HG03571 (cell line): ENCODE data around the gene KCMF1.

ENCODE experiments used
- ATAC-seq: cut with Tn5 transposase; IDR thresholded peaks from one replicate; pipeline ENCODE4 v1.9.1; 2021; ENCODE audit not compliant: unreplicated experiment

The KCMF1 gene

GRCh38 chr2:84980263-84980983 is 9.5 kb downstream of the KCMF1 start:
- no peak for ATAC-seq

GRCh38 chr2:84986018-84986417 is 15.1 kb downstream of the KCMF1 start:
- no peak for ATAC-seq

GRCh38 chr2:84989422-84989821 is 18.5 kb downstream of the KCMF1 start:
- ATAC-seq: no peak

GRCh38 chr2:84989927-84990326 is 19.0 kb downstream of the KCMF1 start:
- ATAC-seq: no peak

- ATAC-seq: no peak
These were observed 20.6 kb downstream of the KCMF1 start for GRCh38 chr2:84991404-84992160.

- no peak for ATAC-seq
These were observed 24.9 kb downstream of the KCMF1 start for GRCh38 chr2:84995826-84996225.

GRCh38 chr2:84996909-84997308 is 25.9 kb downstream of the KCMF1 start:
- ATAC-seq: no peak

- ATAC-seq: peak; percentile 57
These were observed 28.6 kb downstream of the KCMF1 start for GRCh38 chr2:84999553-84999955.

GRCh38 chr2:85001595-85001994 is 30.6 kb downstream of the KCMF1 start:
- no peak for ATAC-seq

- no peak for ATAC-seq
These were observed 31.6 kb downstream of the KCMF1 start for GRCh38 chr2:85002534-85002933.

- ATAC-seq: no peak
These were observed 37.3 kb downstream of the KCMF1 start for GRCh38 chr2:85008252-85008651.

GRCh38 chr2:85009019-85009618 is 38.2 kb downstream of the KCMF1 start:
- ATAC-seq: no peak

GRCh38 chr2:85010404-85010803 is 39.4 kb downstream of the KCMF1 start:
- no peak for ATAC-seq

GRCh38 chr2:85011098-85011497 is 40.1 kb downstream of the KCMF1 start:
- no peak for ATAC-seq

- ATAC-seq: no peak
These were observed 40.8 kb downstream of the KCMF1 start for GRCh38 chr2:85011747-85012146.

- ATAC-seq: no peak
These were observed 41.5 kb downstream of the KCMF1 start for GRCh38 chr2:85012431-85012830.

- ATAC-seq: no peak
These were observed 41.9 kb downstream of the KCMF1 start for GRCh38 chr2:85012855-85013254.

GRCh38 chr2:85015653-85016360 is 44.8 kb downstream of the KCMF1 start:
- no peak for ATAC-seq

GRCh38 chr2:85016446-85016845 is 45.5 kb downstream of the KCMF1 start:
- ATAC-seq: no peak

- ATAC-seq: no peak
These were observed 46.6 kb downstream of the KCMF1 start for GRCh38 chr2:85017411-85018048.

- no peak for ATAC-seq
These were observed 47.1 kb downstream of the KCMF1 start for GRCh38 chr2:85018049-85018447.
